Mammary epithelial cell (primary cell): Measurements from ENCODE around the gene PLD3.

Source experiments
- CTCF ChIP-seq, 2 donors: IDR thresholded peaks in 1 of 2; conservative IDR thresholded peaks in 1 of 2; 2 replicates each; pipeline ENCODE4 v1.5.1; 2011 to 2012; ENCODE audit warnings: inconsistent platforms in 2 of 2, low read length in 2 of 2, mild to moderate bottlenecking in 2 of 2, control low read depth in 1 of 2, low read depth in 1 of 2; ENCODE audit not compliant: insufficient read depth in 1 of 2; ENCODE audit errors: extremely low read depth in 1 of 2
- EZH2 ChIP-seq: IDR thresholded peaks from 2 replicates; pipeline ENCODE4 v1.6.1; 2012; ENCODE audit warnings: low read length, inconsistent platforms, borderline replicate concordance

DNA sequence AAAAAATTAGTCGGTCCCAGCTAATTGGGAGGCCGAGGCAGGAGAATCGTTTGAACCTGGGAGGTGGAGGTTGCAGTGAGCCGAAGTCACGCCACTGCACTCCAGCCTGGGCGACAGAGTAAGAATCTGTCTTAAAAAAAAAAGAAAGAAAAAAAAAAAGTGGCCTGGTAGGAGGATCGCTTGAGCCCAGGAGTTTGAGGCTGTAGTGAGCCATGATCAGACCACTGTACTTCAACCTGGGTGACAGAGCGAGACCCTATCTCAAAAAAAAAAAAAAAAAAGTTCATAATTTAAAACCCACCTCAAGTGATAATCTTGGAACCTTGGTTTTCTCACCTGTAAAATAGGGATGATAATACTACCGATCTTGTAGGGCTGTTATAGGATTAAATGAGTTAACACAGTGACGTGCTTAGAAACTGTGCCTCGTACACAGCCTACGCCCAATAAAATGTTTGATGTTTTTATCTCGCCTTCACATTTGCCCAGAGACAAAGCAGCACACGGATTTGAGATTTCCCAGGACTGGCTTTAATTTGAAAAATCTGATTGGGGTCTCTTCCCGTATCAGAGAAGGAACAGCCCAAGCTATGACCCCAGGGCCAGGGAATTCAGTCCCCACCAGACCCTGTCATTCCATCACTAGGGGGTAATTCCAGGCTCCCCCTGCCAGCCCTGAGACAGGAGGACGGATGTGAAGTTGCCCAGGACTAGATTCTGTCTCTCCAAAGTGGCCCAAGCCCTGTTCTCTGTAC, 73.7 kb downstream of the PLD3 start:
- TF ChIP-seq EZH2 (no peak), CTCF (conservative IDR thresholded peaks at IDR 0.05 in 1 of 2, IDR thresholded peaks at IDR 0.05 in 1 of 2; ENCODE audit: extremely low read depth in 1 of 2, insufficient read depth in 1 of 2, low read depth in 1 of 2, low read length in 2 of 2) (no peak)
